Peyer's patch (tissue), 4 donors: ENCODE measurements around the gene CENPA.

Experiments used
- POLR2A ChIP-seq, 2 donors: fragments of 450-650 bp; IDR thresholded peaks; one replicate each; pipeline ENCODE4 v1.5.1; 2017; ENCODE audit warnings: antibody characterized with exemption in 2 of 2, mild to moderate bottlenecking in 2 of 2, moderate library complexity in 2 of 2
- TF ChIP-seq, protein P1 (sequence below), 6 experiments: fragments of 450-650 bp in 4 of 6; fragments of 200-600 bp in 2 of 6; sonication (generic) in 1 of 6; IDR thresholded peaks; one replicate each; pipeline ENCODE4 v1.5.1; 2017 to 2019; ENCODE audit warnings: antibody characterized with exemption in 6 of 6, mild to moderate bottlenecking in 3 of 6, moderate library complexity in 1 of 6

DNA sequence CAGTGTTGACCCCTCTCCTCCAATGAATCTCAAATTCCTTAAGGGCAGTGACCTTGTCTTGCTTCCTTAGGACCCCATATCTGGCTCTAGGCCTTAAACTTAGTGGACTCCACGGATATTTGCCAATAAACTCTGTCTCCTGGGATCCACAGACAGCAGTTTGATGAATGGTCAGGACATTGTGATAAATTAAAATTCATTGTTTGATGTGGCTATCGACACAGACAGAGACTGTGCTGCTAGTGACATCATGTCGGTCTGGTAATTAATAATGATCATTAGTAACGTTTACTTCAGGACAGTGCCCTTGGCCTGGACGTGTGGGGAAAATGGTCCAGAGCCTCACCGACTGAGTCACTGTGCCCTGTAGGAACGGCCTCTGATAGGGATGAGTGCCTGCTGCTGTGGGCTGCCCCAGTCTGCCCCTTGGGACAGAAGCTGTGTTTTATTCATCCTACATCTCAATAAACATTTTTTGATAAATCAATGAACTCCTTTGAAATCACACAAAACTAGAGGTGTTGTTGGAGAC is 27.0 kb upstream of the CENPA start:
- TF ChIP-seq, protein P1, sequence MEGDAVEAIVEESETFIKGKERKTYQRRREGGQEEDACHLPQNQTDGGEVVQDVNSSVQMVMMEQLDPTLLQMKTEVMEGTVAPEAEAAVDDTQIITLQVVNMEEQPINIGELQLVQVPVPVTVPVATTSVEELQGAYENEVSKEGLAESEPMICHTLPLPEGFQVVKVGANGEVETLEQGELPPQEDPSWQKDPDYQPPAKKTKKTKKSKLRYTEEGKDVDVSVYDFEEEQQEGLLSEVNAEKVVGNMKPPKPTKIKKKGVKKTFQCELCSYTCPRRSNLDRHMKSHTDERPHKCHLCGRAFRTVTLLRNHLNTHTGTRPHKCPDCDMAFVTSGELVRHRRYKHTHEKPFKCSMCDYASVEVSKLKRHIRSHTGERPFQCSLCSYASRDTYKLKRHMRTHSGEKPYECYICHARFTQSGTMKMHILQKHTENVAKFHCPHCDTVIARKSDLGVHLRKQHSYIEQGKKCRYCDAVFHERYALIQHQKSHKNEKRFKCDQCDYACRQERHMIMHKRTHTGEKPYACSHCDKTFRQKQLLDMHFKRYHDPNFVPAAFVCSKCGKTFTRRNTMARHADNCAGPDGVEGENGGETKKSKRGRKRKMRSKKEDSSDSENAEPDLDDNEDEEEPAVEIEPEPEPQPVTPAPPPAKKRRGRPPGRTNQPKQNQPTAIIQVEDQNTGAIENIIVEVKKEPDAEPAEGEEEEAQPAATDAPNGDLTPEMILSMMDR (IDR thresholded peaks at IDR 0.05): no peak
- TF ChIP-seq POLR2A (IDR thresholded peaks at IDR 0.05): no peak
